DMS79 (cell line): ENCODE data around the gene PDPR.
"Not testable (repeated sequence)": the region's sequence is repeated elsewhere in the genome, so short reads cannot be mapped to it uniquely, and the experiment has no call there.

Experiments used
- DNase-seq: peaks from one replicate; lab custom pipeline; 2025; lab: John Stamatoyannopoulos, UW

Gene PDPR

DNA sequence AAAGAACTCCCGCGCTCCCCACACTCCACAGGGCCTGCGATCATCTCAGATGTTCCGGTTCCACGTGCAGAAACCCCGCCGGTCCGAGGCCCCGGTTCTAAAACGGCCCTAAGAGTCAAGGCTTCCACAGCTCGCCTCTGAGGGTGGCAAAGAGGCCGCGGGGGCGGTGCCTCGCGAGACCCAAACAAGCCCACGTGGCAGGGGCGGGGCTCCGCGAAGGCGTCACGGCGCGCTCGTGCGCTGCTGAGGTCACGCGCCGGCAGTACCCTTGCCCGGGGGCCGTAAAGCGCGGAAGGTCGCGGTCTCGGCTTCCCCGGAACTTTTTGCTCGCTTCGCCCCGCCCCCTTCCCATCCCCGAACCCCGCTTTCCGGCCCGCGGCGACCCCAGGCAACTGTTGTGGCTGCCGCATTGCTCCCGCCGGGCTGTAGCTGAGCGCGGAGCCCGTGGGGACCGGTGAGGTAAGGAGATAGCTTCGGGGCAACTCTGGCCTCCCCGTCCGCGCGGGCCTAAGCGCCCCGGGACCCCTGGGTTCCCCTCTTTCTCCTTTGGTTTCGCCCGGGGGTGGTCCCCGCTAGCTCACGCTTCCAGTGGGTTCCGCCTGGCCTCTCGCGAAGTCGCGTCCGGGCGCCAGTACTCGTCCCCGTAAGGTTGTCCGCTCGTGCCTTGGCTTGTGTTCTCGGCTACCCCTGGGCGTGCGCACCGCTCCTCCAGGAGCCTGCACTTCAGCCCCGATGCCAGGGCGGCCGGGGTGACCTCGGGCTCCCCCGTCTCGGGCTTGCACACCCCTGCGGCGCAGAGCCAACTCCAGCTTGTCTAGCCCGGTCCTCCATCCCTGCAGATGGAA is at the start of gene PDPR:
TSS of gene PDPR (plus strand) at position 351 of the 845 bp plus-strand sequence. CDS start 6,161 bp downstream, outside the sequence.
- peak; percentile 40 for DNase-seq

DNA sequence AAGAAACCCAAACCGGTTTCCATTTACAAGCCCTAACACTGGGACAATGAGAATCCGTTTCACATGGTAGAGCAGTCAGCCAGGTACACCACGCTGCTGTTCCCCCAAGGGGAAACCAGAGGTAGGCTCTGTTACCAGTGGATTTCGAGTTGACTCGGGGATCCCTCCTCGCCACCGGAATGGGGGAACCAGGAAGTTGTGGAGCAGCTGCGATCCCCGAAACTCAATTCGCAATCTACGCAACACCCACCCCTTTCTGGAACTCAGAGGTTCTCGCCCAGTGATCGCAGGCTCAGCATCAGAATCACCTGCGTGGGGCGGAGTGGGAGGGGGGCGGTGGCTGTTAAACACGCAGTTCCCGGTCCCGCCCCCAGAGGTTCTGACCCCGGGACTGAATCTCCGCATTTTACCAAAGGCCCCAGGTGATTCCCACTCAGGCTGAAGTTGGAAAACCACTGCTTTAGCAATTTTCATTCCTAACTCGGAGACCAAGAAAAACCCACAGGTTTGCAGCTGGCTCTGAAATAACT is 49.2 kb upstream of the PDPR start:
- DNase-seq: not testable (repeated sequence)

DNA sequence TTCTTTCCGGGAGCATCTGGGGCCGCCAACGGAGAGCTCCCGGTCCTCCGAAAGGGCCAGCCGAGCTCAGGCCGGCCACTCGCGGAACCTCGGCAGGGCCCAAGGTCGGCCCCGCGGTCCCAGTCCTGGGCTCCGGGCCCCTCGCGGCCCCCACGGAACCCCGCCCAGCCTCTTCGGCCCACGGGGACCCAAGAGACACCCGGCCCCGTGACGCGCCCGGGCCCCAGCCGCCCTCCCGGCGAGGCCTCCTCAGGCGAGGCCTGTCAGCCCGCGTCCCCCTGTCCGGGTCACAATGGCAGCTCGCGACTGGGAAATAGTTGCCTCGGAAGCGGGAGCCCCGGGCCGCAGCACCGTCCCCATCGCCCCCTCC is 48.8 kb upstream of the PDPR start:
- not testable (repeated sequence) for DNase-seq

DNA sequence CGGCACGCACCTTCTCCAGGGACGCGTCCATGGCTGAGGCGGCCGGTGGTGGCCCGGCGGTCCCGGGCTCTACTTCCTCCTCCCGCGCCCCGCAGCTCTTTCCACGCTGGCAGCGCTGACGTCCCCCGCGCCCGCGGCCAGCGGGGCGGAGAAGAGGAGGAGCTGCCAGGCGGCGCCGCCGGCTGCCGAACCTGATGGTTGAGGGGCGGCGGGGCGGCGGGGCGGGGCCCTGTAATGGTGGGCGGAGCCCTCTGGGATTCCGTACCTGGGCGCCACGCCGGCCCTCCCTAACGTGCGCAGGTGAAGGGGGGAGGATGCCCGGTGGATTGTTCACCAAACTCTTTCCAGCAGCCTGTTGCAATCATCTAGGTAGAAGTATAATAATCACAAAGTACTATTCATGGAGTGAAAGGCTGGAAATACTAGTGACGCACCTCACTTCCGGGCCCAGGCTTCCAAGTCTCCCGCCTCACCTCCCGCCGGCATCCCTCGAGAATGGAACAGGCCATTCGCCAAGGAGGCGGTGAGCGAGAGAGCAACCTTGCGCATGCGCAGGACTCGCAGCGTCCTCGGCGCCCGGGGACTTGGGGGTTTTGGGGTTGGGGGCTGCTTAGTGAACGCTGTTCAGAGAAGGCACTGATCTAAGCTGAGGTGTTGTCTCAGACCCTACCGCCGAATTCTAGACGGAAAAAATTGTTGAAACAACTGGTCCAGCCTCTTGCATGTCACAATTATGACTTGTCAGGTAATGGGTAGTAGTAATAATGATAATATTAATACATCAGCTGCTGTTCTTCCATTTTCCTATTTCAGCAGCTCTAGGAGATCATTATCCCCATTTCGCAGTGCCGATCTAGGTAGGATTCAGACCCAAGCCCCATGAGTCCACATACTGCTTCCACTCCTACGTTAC is 48.1 kb upstream of the PDPR start:
- peak; percentile 39 for DNase-seq

DNA sequence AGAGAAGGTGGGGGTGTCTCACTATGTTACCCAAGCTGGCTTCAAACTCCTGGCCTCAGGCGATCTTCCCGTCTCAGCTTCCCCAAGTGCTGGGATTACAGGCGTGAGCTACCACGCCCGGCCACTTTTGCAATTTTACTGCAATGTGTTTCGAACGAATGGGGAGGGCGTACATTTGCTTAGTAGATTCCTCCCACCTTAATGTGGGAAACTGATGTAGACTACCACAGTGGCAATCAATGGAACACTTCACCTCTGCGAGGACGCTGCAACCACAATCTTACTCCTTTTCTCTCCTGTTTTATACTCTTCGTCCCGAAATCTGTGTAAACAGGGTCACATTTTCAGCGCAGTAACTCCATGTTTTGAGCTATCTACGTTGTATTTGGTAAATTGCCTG is 47.4 kb upstream of the PDPR start:
- not testable (repeated sequence) for DNase-seq

DNA sequence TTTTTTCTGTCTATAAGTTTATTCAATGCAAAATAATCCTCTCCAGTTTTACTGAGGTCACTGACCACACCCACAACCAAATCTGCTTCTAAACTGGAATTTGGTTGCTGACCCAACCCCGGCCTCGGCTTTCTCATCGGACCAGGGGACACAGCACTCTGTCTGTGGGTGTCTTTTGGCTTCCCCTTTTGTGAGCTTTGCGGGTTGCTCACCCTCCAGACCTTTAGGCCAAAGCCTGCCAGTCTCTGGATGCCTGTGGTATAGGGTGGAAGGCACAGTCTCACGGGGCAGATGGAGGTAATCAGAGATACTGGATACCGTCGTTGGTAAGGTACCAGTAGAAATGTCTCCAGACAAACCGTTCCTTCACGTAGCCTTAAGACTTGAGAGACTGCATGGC is 35.1 kb upstream of the PDPR start:
- not testable (repeated sequence) for DNase-seq

DNA sequence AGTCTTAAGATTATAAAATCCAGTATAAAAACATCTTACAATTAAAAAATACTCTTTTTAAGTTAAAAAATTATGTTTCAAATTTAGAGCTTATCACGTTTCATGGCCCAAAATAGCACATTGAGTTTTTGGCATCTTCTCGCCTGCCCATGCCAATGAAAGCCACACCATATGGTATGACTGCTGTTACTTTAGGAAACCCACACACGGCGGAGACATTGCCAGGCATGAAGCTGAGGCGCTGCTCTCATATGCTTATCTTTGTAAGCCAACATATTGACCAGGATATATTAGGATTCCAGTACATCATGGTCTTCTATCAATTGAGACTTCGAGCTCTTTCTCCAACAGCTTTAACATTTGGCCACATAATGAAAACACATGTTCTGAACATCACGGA is 32.9 kb upstream of the PDPR start:
- DNase-seq: not testable (repeated sequence)

DNA sequence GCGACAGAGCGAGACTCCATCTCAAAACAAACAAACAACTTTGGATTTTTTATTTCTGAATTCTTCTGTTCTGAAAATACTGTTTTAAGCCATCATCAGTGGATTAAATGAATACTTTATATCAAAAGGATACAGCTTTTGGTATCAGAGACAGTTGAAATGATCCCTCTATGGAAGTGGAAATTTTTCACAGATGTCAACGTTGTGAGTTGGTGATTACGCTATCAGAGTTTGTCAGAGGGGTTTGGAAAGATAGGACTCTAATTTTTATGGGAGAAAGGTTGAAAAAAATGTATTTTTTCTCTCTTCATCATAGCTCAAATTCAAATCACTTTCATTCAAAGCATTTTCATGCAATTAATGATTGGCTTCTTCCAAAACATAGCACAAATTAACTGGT is 30.2 kb upstream of the PDPR start:
- DNase-seq: not testable (repeated sequence)

DNA sequence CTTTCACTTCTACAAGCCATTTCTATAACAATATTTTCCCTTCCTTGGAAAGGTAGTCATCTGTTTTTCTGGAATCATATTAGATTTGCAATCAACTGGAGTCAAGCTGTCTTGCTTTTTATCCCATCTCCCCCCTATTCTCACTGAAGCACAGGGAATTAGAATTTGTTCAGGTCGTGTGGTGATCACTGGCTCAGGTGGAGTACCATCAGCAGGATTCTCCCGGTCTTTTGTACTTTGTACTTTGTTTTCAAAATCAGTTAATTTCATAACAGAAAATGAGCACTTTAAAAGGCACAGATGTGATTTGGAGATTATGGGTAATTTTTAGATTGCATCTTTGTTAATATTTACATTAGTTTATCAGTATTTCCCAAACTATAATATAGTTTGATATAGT is 26.0 kb upstream of the PDPR start:
- DNase-seq: not testable (repeated sequence)

DNA sequence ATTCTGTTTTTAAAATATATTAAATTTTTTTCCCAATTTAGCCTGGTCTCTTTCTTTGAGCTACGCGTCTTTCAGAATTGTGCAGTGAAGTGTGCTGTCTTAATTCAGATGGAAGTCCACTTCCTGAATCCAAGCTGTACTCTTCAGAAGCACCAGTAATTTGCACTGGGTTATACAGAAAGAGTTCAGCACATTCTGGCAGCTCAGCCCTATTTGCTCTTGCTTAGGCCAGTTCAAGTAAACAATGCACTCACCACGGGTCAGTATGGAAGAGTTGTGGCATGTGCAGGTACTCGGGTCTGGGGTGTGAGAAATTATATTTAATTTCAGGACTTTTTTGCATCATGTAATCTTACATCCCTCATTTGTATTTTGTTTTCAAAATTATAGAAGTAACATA is 25.3 kb upstream of the PDPR start:
- DNase-seq: not testable (repeated sequence)

DNA sequence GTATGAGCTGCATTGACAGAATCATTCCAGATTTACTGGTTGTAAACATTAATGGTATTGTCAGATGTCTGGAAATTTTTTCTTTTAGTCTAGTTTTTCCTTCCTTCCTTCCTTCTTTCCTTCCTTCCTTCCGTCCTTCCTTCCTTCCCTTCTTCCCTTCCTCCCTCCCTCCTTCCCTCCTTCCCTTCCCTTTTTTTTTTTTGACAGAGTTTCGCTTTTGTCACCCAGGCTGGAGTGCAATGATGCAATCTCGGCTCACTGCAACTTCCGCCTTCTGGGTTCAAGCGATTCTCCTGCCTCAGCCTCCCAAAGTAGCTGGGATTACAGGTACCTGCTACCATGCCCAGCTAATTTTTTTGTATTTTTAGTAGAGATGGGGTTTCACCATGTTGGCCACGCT is 24.8 kb upstream of the PDPR start:
- not testable (repeated sequence) for DNase-seq

DNA sequence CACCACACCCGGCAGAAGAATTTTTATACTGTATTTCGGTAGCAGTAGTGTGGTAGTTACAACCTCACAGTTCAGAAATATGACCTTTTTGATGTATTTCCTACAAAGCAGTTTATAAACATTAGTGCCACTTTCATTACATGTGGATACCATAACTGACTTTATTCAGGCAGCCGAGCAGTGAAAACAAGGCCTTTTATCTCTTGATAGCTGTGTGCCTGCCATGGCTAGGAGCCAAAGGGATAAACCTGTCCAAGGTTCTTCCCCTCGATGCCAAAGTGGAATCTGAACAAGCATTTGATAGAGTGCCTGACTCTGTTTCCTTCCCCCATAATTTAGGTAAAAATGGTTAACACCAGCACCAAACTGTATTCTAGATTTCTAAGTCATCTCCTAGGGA is 23.0 kb upstream of the PDPR start:
- not testable (repeated sequence) for DNase-seq

DNA sequence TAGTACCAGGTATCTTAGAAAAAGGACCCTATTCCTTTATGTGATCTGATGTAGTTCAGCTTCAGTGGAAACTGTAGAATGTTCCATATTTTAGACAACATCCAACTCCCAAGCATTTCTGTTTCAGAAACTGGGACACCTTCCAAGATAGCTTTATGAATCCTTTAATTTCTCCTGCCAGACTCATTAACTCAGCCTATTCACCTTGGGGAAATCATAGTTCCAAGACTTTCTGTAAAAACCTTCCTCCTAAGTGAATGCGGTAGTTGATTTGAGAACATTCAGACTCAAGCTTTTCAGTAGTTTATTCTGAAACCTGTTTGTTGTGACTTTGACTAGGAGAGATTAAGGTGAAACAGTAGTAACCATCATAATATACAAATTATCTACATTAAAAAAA is 20.0 kb upstream of the PDPR start:
- DNase-seq: not testable (repeated sequence)

DNA sequence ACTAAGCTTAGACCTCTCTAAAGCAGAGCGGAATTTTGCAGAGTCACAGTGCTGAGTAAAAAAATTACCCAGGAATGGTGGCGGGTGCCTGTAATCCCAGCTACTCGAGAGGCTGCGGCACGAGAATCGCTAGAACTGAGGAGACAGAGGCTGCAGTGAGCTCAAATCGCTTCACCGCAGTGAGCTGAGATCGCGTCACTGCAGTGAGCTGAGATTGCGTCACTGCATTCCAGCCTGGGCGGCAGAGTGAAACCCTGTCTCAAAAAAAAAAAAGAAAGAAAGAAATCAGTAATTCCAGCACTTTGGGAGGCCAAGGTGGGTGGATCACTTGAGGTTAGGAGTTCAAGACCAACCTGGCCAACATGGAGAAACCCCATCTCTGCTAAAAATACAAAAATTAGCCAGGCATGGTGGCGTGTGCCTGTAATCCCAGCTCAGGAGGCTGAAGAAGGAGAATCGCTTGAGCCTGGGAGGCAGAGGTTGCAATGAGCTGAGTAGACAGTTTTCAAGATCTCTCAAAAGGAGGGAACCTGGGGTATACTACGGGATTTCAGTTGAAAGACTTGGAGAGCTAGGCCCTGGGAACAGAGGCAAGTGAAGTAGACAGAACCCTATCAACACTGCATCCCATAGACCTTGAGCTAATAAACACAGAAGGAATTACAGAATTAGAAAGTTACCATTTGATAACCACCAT is 4.4 kb upstream of the PDPR start:
- not testable (repeated sequence) for DNase-seq

DNA sequence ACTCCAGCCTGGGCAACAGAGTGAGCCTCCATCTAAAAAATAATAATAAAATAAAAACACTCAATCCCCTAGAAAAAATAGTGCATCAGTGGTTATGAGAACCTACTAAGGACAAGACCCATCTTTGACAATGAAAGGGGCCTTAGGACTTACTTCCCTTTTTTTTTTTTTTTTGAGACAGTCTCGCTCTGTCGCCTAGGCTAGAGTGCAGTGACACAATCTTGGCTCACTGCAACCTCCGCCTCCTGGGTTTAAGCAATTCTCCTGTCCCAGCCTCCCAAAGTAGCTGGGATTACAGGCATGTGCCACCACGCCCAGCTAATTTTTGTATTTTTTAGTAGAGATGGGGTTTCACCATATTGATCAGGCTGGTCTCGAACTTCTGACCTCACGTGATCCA is 2.0 kb upstream of the PDPR start:
- not testable (repeated sequence) for DNase-seq

DNA sequence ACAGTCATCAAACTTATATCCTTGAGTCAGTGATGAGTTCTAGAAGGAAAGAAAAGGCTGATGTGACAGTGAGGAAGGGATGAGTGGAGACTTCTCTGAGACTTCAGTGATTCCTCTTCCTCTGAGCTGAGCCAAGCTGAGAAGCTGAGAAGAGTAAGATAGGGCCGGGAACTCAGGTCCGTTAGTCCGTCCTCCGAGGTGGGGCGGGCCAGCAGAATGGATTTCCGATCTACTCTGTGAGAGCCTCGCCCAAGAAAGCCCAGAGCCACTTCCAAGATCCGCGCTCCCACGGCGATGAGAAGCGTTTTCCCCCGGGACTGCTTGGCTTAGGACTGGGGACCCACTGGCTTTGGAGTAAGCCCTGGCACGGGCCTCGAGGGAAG is 542 bp upstream of the PDPR start:
- not testable (repeated sequence) for DNase-seq

DNA sequence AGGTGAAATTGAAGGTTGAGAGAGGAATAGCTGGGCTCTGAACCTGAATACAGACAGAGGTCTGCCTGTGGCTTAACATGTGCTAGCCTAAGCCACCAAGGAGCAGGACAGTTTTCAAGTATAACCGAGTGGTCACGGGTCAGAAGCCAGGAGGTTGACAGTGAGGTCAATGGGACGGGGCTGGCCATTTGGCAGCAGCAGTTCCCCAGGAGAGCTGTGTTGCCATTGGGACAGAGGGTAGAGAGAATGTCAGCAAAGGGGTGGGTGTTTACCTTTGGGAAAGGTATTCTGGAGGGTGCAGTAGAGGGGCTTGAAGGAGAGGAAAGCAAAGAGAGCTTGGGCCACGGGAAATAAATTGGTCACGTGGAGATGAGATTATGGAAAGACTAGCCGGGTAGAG is 4.2 kb downstream of the PDPR start:
- DNase-seq: not testable (repeated sequence)

DNA sequence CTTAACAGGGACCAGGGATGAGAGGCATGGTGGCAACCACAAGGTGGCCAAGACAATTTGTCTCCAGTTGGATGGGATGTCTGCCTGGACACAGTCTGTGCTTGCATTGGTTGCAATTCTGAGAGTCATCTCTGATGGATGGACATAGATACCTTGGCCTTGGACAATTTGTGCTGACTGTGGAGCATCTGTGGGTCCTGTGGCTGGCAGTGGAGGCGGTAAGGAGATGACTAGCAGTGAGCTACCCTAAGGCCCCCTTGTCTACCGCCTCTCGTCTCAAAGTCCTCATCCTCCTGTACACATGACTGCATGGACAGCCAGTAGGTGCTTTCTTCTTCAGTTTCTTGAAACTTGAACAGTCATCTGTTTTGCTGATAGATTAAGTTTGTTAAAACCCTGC is 4.6 kb downstream of the PDPR start:
- DNase-seq: not testable (repeated sequence)

DNA sequence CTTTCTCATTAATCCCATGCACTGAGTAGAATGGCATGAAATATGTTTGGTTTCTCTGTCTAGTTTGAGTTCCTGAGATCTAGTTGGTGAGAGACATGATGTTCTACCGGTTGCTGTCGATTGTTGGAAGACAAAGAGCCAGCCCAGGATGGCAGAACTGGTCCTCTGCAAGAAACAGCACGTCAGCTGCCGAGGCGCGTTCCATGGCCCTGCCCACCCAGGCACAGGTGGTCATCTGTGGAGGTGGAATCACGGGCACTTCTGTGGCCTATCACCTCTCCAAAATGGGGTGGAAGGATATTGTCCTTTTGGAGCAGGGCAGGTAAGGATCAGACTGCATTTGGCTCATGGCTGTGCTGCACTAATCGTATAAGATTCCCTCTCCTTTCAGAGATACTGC is 6.3 kb downstream of the PDPR start:
- DNase-seq: not testable (repeated sequence)

DNA sequence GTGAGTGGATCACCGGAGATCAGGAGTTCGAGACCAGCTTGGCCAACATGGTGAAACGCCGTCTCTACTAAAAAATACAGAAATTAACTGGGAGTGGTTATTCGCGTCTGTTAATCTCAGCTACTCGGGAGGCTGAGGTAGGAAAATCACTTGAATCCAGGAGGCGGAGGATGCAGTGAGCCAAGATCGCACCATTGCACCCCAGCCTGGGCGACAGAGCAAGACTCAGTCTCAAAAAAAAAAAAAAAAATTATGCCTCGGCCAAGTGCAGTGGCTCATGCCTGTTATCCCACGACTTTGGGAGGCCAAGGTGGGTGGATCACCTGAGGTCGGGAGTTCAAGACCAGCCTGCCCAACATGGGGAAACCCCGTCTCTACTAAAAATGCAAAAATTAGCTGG is 9.7 kb downstream of the PDPR start:
- not testable (repeated sequence) for DNase-seq

DNA sequence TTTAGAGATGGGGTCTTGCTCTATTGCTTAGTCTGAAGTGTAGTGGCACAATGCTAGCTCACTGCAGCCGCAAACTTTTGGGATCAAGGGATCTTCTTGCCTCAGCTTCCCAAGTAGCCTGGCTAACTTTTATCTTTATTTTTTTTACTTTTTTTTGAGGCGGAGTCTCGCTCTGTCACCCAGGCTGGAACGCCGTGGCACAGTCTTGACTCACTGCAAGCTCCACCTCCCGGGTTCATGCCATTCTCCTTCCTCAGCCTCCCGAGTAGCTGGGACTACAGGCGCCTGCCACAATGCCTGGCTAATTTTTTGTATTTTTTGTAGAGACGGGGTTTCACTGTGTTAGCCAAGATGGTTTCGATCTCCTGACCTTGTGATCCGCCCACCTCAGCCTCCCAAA is 12.1 kb downstream of the PDPR start:
- not testable (repeated sequence) for DNase-seq

DNA sequence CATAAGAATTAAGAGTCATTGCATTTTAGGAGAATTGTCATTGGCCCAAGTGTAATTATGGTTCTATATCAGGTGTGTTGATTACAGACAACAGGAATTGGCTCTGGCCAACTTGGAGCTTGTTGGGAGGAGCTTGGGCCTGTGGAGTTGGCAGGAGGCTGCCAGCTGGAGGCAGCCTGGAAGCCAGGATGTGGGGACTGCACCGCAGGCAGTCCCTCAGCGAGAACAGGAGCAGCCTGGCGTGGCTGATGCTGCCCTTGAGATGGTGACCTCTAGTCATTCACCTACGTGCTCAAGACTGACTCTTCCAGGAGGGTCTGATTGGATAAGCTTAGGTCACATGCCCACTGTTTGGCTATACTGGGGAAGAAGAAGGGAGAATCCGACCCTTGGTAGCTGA is 13.6 kb downstream of the PDPR start:
- not testable (repeated sequence) for DNase-seq
